ENCODE results near the gene MAPK1.
"Not testable (repeated sequence)": the region's sequence is repeated elsewhere in the genome, so short reads cannot be mapped to it uniquely, and the experiment has no call there.

Gene MAPK1

GRCh38 chr22:21721195-21721852, 146.1 kb downstream of the MAPK1 start:
- DNase-seq, result not testable (repeated sequence)

GRCh38 chr22:21720191-21720859, 147.1 kb downstream of the MAPK1 start:
- not testable (repeated sequence) for DNase-seq

- no peak for DNase-seq
These were observed 148.4 kb downstream of the MAPK1 start for GRCh38 chr22:21719024-21719423.

- DNase-seq, result no peak
These were observed 148.9 kb downstream of the MAPK1 start for GRCh38 chr22:21718499-21718898.

- DNase-seq, result not testable (repeated sequence)
These were observed 150.9 kb downstream of the MAPK1 start for GRCh38 chr22:21716395-21717122.

- no peak for DNase-seq
These were observed 152.7 kb downstream of the MAPK1 start for GRCh38 chr22:21714786-21715185.

- no peak for DNase-seq
These were observed 153.2 kb downstream of the MAPK1 start for GRCh38 chr22:21714059-21714770.

GRCh38 chr22:21713428-21714058, 153.9 kb downstream of the MAPK1 start:
- no peak for DNase-seq

GRCh38 chr22:21712751-21713427, 154.6 kb downstream of the MAPK1 start:
- DNase-seq, result peak; percentile 59 to 68

GRCh38 chr22:21711851-21712250, 155.6 kb downstream of the MAPK1 start:
- DNase-seq, result no peak

- no peak for DNase-seq
These were observed 157.3 kb downstream of the MAPK1 start for GRCh38 chr22:21710156-21710555.

- no peak for DNase-seq
These were observed 157.8 kb downstream of the MAPK1 start for GRCh38 chr22:21709688-21710087.

GRCh38 chr22:21708960-21709359, 158.5 kb downstream of the MAPK1 start:
- no peak for DNase-seq

- no peak for DNase-seq
These were observed 159.8 kb downstream of the MAPK1 start for GRCh38 chr22:21707677-21708076.

Measured in activated CD4-positive, alpha-beta T cell treated with anti-CD3 and anti-CD28 coated beads, Interleukin-2, amount 50 U/mL, for 48 hours (primary cell).